ENCODE results near the gene PGS1. TPM values are rescaled to one million over a fixed set of nuclear protein-coding genes. Genes with fewer than 3 reads are reported as not detected.
"Not testable (repeated sequence)": the region's sequence is repeated elsewhere in the genome, so short reads cannot be mapped to it uniquely, and the experiment has no call there.

PGS1 gene
- polyA plus RNA-seq, 3 donors: 26.0 to 87.1 (median 28.0) TPM

DNA sequence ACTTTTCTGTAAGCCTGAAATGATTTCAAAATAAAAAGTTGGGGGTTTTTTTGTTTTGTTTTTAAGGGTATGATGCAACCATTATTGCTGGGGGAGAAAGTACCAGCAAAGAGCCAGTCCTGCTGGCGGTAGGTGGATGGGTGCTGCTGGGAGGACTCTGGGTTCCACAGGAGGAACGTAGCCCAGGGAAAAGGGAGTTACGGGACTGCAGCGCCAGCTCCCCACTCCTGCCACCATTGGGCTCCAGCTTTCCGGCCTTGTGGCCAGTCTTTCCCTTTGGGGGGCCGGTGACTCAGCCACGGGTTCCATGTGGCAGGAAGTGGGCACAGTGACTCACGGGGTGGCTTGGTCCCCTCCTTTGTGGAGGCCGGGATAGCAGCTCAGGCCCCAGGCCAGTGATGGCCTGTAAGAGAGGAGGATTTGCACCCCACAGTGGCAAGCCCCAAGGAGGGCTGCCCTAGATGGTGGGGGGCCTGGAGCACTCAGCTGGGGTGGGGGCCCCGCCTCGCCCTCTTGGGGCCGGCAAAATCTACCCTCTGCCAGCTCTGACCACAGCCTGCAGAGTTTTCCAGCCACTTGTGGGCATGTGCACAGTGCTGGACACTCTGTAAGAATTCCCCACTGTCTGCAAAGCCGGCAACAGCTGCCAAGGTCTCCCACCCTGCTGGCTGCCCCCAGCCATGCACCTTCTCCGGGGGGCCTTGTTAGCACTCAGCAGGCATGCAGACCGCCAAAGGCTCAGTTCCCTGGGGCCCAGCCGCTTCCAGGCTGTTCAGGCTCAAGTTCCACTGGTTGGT, 49.0 kb upstream of the PGS1 start:
- peaks cover 59 to 75% of the 10 kb centered on the region in 2 donors for H3K4me1 ChIP-seq (ENCODE audit: control insufficient read depth in 1 of 2, insufficient read depth in 2 of 2, low read length in 2 of 2)
- TF ChIP-seq, protein P1, sequence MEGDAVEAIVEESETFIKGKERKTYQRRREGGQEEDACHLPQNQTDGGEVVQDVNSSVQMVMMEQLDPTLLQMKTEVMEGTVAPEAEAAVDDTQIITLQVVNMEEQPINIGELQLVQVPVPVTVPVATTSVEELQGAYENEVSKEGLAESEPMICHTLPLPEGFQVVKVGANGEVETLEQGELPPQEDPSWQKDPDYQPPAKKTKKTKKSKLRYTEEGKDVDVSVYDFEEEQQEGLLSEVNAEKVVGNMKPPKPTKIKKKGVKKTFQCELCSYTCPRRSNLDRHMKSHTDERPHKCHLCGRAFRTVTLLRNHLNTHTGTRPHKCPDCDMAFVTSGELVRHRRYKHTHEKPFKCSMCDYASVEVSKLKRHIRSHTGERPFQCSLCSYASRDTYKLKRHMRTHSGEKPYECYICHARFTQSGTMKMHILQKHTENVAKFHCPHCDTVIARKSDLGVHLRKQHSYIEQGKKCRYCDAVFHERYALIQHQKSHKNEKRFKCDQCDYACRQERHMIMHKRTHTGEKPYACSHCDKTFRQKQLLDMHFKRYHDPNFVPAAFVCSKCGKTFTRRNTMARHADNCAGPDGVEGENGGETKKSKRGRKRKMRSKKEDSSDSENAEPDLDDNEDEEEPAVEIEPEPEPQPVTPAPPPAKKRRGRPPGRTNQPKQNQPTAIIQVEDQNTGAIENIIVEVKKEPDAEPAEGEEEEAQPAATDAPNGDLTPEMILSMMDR (IDR thresholded peaks at IDR 0.05): no peak
- H3K27ac Mint-ChIP-seq: peak overlapping the region; percentile 85 to 94 (median 88)
- peak overlapping the region; percentile 53 for H3K4me2 ChIP-seq (replicated peaks; ENCODE audit: extremely low read depth, low read length, poor library complexity, severe bottlenecking)
- peak overlapping the region; percentile 43 to 80 for H3K27ac ChIP-seq (ENCODE audit: low read depth in 1 of 2, low read length in 2 of 2)
- no peaks in the 10 kb centered on the region for H4K20me1 ChIP-seq (ENCODE audit: insufficient read depth, low read length)
- no peaks in the 10 kb centered on the region for H3K9me3 Mint-ChIP-seq
- DNase-seq: peak; percentile 85 to 96 (median 89)
- H3K36me3 Mint-ChIP-seq: peaks cover 0 to 6% of the 10 kb centered on the region in 2 donors
- H3K9ac ChIP-seq (ENCODE audit: insufficient read depth, low read length, poor library complexity, severe bottlenecking): peak overlapping the region; percentile 50
- peaks cover 60% of the 10 kb centered on the region for H3K4me1 Mint-ChIP-seq
- no peaks in the 10 kb centered on the region for H3K79me2 ChIP-seq (ENCODE audit: insufficient read depth, low read length)
- no peaks in the 10 kb centered on the region for H3K9me3 ChIP-seq (replicated peaks in 1 of 2; ENCODE audit: control insufficient read depth in 1 of 2, insufficient read depth in 1 of 2, low read length in 2 of 2)
- H3K36me3 ChIP-seq (replicated peaks in 1 of 2; ENCODE audit: control insufficient read depth in 1 of 2, insufficient read depth in 2 of 2, low read length in 2 of 2): no peaks in the 10 kb centered on the region
- H3K4me3 Mint-ChIP-seq: peak overlapping the region; percentile 24 to 56
- intact Hi-C loops (cut with micrococcal nuclease): loop anchor here in 1 of 2 donors (5.0 kb wide), 2 partner anchors 33 to 37 kb away; partner anchors contain the start of gene SOCS3
- H2AFZ ChIP-seq (ENCODE audit: insufficient read depth, low read depth, low read length, poor library complexity, severe bottlenecking): peak overlapping the region; percentile 54
- peaks cover 3 to 13% (median 4%) of the 10 kb centered on the region in 3 donors for H3K27me3 Mint-ChIP-seq (ENCODE audit: low read depth in 3 of 3)
- no peaks in the 10 kb centered on the region for H3K27me3 ChIP-seq (ENCODE audit: control insufficient read depth in 2 of 2, insufficient read depth in 2 of 2, low read length in 2 of 2)
- WGBS (ENCODE audit: insufficient coverage): 16% methylated on average over 14 of the region's 16 CpGs
- peak overlapping the region in 1 of 3 experiments; percentile 49 for H3K4me3 ChIP-seq (replicated peaks in 1 of 3; ENCODE audit: low read depth in 2 of 3, low read length in 3 of 3)

DNA sequence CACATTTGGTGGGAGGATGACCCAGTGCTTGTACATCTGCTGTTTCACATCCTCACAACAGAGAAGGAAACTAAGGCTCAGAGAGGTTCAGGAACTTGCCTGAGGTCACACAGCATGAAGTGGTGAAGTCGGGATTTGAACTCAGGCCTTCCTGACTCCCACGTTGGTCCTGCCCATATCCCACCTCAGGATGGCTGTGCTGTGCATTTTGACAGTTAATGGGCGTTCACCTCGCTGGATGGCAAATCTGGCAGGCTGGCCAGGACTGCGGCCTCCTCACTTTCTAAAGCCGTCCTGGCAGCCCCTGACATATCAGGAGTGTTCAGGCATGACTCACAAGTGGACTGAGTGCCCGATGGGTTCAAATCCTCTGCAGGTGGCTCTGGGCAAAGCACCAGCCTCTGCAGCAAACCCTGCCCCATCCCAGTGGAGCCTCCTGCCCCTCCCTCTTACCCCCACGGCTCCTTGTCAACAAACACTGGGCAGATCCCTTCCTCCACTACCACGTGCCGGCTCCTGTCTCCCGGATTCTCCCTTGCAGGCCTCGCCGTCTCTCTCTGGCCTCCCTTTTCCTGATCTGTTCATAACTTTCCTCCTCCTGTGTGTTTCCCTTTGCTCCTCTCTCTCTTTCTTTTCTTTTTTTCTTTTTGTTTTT, 47.8 kb upstream of the PGS1 start:
- H3K4me2 ChIP-seq (replicated peaks; ENCODE audit: extremely low read depth, low read length, poor library complexity, severe bottlenecking): no peak overlapping the region

GRCh38 chr17:78331355-78331754, 47.1 kb upstream of the PGS1 start:
- H3K4me2 ChIP-seq (replicated peaks; ENCODE audit: extremely low read depth, low read length, poor library complexity, severe bottlenecking); intact Hi-C loops (cut with micrococcal nuclease); H3K4me3 Mint-ChIP-seq: not testable (repeated sequence)

More for the DNA sequence above, 47.8 kb upstream of the PGS1 start:
- intact Hi-C loops (cut with micrococcal nuclease): no loop called here
- Histone ChIP-seq H3K79me2 (ENCODE audit: insufficient read depth, low read length) (no peaks in the 10 kb centered on the region), H3K9me3 (replicated peaks in 1 of 2; ENCODE audit: control insufficient read depth in 1 of 2, insufficient read depth in 1 of 2, low read length in 2 of 2) (no peaks in the 10 kb centered on the region), H3K4me1 (ENCODE audit: control insufficient read depth in 1 of 2, insufficient read depth in 2 of 2, low read length in 2 of 2) (peaks cover 47 to 63% of the 10 kb centered on the region in 2 donors), H3K27ac (ENCODE audit: low read depth in 1 of 2, low read length in 2 of 2) (no peak overlapping the region), H3K9ac (ENCODE audit: insufficient read depth, low read length, poor library complexity, severe bottlenecking) (no peak overlapping the region), H3K4me3 (replicated peaks in 1 of 3; ENCODE audit: low read depth in 2 of 3, low read length in 3 of 3) (no peak overlapping the region), H3K36me3 (replicated peaks in 1 of 2; ENCODE audit: control insufficient read depth in 1 of 2, insufficient read depth in 2 of 2, low read length in 2 of 2) (no peaks in the 10 kb centered on the region), H3K27me3 (ENCODE audit: control insufficient read depth in 2 of 2, insufficient read depth in 2 of 2, low read length in 2 of 2) (no peaks in the 10 kb centered on the region), H2AFZ (ENCODE audit: insufficient read depth, low read depth, low read length, poor library complexity, severe bottlenecking) (no peak overlapping the region), H4K20me1 (ENCODE audit: insufficient read depth, low read length) (no peaks in the 10 kb centered on the region)
- Mint-ChIP-seq H3K27me3 (ENCODE audit: low read depth in 3 of 3) (peaks cover 6 to 7% (median 6%) of the 10 kb centered on the region in 3 donors), H3K4me3 (no peak overlapping the region), H3K4me1 (peaks cover 54% of the 10 kb centered on the region), H3K27ac (peak overlapping the region in 5 of 7 donors; percentile 14 to 83 (median 68)), H3K36me3 (peaks cover 0 to 6% of the 10 kb centered on the region in 2 donors), H3K9me3 (no peaks in the 10 kb centered on the region)
- TF ChIP-seq, protein P1 (IDR thresholded peaks at IDR 0.05): no peak
- 93% methylated on average over 9 of the region's 13 CpGs for whole genome bisulfite sequencing (ENCODE audit: insufficient coverage)
- peak in 1 of 3 donors; percentile 10 for DNase-seq

More at GRCh38 chr17:78331355-78331754, 47.1 kb upstream of the PGS1 start:
- H3K79me2 ChIP-seq (ENCODE audit: insufficient read depth, low read length); H3K27me3 ChIP-seq (ENCODE audit: control insufficient read depth in 2 of 2, insufficient read depth in 2 of 2, low read length in 2 of 2); H3K9ac ChIP-seq (ENCODE audit: insufficient read depth, low read length, poor library complexity, severe bottlenecking); H2AFZ ChIP-seq (ENCODE audit: insufficient read depth, low read depth, low read length, poor library complexity, severe bottlenecking); DNase-seq; H4K20me1 ChIP-seq (ENCODE audit: insufficient read depth, low read length); H3K27ac ChIP-seq (ENCODE audit: low read depth in 1 of 2, low read length in 2 of 2); H3K27me3 Mint-ChIP-seq (ENCODE audit: low read depth in 3 of 3); H3K36me3 Mint-ChIP-seq; H3K9me3 Mint-ChIP-seq; H3K9me3 ChIP-seq (replicated peaks in 1 of 2; ENCODE audit: control insufficient read depth in 1 of 2, insufficient read depth in 1 of 2, low read length in 2 of 2); H3K4me3 ChIP-seq (replicated peaks in 1 of 3; ENCODE audit: low read depth in 2 of 3, low read length in 3 of 3); H3K36me3 ChIP-seq (replicated peaks in 1 of 2; ENCODE audit: control insufficient read depth in 1 of 2, insufficient read depth in 2 of 2, low read length in 2 of 2): not testable (repeated sequence)
- Mint-ChIP-seq H3K4me1 (peaks cover 52% of the 10 kb centered on the region), H3K27ac (peak overlapping the region in 6 of 7 donors; percentile 18 to 83 (median 67))
- peaks cover 48 to 60% of the 10 kb centered on the region in 2 donors for H3K4me1 ChIP-seq (ENCODE audit: control insufficient read depth in 1 of 2, insufficient read depth in 2 of 2, low read length in 2 of 2)
- WGBS (ENCODE audit: insufficient coverage): 96% methylated on average over 9 of the region's 12 CpGs

All from CD14-positive monocyte (primary cell).